Lung (tissue), 12 donors: ENCODE measurements around the gene TMEFF2. TPM values are rescaled to one million over a fixed set of nuclear protein-coding genes. Genes with fewer than 3 reads are reported as not detected.

Source experiments
- ATAC-seq: fragments of 200-7000 bp; cut with Tn5 transposase; one replicate; pipeline ENCODE4 v1.9.1; 2020; ENCODE audit warnings: moderate number of reproducible peaks; ENCODE audit not compliant: insufficient read depth, low FRiP score
- DNase-seq, 3 donors: peaks; one replicate each; pipeline ENCODE4 v3.0.0-alpha.2; 2013 to 2017
- H3K27ac ChIP-seq, 2 donors: one replicate each; pipeline ENCODE4 v1.5.1; 2013; ENCODE audit warnings: mild to moderate bottlenecking in 2 of 2, moderate library complexity in 2 of 2, control low read depth in 1 of 2, inconsistent platforms in 1 of 2, low read depth in 1 of 2, low read length in 1 of 2
- H3K27me3 ChIP-seq, 3 donors: one replicate each; pipeline ENCODE4 v1.5.1; 2013; ENCODE audit warnings: low read length in 2 of 3; ENCODE audit not compliant: control insufficient read depth in 3 of 3, insufficient read depth in 3 of 3
- H3K36me3 ChIP-seq, 4 donors: one replicate each; pipeline ENCODE4 v1.5.1; 2013; ENCODE audit warnings: low read length in 4 of 4, mild to moderate bottlenecking in 1 of 4, moderate library complexity in 1 of 4; ENCODE audit not compliant: control insufficient read depth in 4 of 4, insufficient read depth in 4 of 4
- H3K4me1 ChIP-seq, 5 donors: one replicate each; pipeline ENCODE4 v1.5.1; 2013; ENCODE audit warnings: low read length in 5 of 5, mild to moderate bottlenecking in 2 of 5, moderate library complexity in 1 of 5; ENCODE audit not compliant: control insufficient read depth in 5 of 5, insufficient read depth in 5 of 5
- H3K4me3 ChIP-seq: one replicate; pipeline ENCODE4 v1.5.1; 2013; ENCODE audit warnings: mild to moderate bottlenecking, control low read depth, moderate library complexity
- H3K9ac ChIP-seq, 2 donors: one replicate each; pipeline ENCODE4 v1.5.1; 2013; ENCODE audit warnings: low read length in 2 of 2, control low read depth in 1 of 2; ENCODE audit not compliant: insufficient read depth in 1 of 2
- H3K9me3 ChIP-seq, 4 donors: one replicate each; pipeline ENCODE4 v1.5.1; 2013; ENCODE audit warnings: low read length in 3 of 4, mild to moderate bottlenecking in 1 of 4, moderate library complexity in 1 of 4; ENCODE audit not compliant: control insufficient read depth in 4 of 4, insufficient read depth in 3 of 4
- CTCF ChIP-seq: IDR thresholded peaks from 2 replicates; pipeline ENCODE4 v1.5.1; 2012; ENCODE audit warnings: mild to moderate bottlenecking; ENCODE audit errors: control extremely low read depth, extremely low read depth
- WGBS, 2 donors: extraction: QIAGEN DNeasy Blood & Tissue Kit; methylation state at CpG; one replicate each; pipeline ENCODE4 v1.1.7; 2013; 5-methylcytosine and 5-hydroxymethylcytosine counted together
- polyA plus RNA-seq, 2 donors: library from polyadenylated mRNA; stranded (reverse); fragments of 200-250 nt; gene quantifications; one replicate each; pipeline ENCODE4 v1.2.1, GENCODE V29; 2013
- total RNA-seq, 2 donors: library from RNA; depleted of rRNA in 1 of 2; stranded (reverse); fragments of >200 nt in 1 of 2; gene quantifications; one replicate each; pipeline ENCODE4 v1.2.1, GENCODE V29; 2014 to 2021
- donor health status: control.
- donor health status: control.
- donor health status: Bipolar disorder and iron deficiency.
- donor health status: healthy.
- donor health status: DM: yes; HTN: yes; CAD: no.

Gene TMEFF2
- total and polyA plus RNA-seq, 4 donors = 0.43 TPM; not detected in 3

GRCh38 chr2:192069417-192069816 is 125.3 kb downstream of the TMEFF2 start:
- TF ChIP-seq CTCF = no peak
- Histone ChIP-seq H3K27ac (no peak overlapping the region), H3K4me1 (peaks cover 0 to 3% (median 0%) of the 10 kb centered on the region in 5 donors), H3K36me3 (no peaks in the 10 kb centered on the region), H3K9me3 (no peaks in the 10 kb centered on the region), H3K4me3 (no peak overlapping the region), H3K27me3 (no peaks in the 10 kb centered on the region), H3K9ac (no peak overlapping the region)
- WGBS, 2 donors = 98% methylated on average over 1 of the region's 1 CpG
- DNase-seq = no peak
- ATAC-seq = no peak

DNA sequence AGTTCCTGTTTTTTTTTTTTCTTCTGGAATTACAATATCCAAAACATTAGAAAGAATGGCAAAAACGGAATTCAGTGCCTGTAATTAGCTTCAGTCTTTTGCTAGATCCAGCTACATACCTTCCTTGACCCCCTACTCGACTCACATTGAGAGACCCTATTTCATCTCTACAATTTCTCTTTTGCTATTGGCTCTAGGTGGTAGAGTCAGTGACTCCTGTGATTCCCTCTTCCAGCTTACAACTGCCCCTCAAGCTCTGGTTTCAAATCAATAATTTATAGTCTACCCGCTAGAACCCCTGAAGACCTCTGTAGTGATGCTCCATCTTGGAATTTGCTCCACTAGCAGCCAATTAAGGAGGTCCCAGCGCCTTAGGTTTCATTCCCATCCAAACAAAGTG is 125.8 kb downstream of the TMEFF2 start:
- no peak for TF ChIP-seq CTCF
- WGBS, 2 donors = 90 to 93% methylated on average over 4 of the region's 4 CpGs
- ATAC-seq = no peak

DNA sequence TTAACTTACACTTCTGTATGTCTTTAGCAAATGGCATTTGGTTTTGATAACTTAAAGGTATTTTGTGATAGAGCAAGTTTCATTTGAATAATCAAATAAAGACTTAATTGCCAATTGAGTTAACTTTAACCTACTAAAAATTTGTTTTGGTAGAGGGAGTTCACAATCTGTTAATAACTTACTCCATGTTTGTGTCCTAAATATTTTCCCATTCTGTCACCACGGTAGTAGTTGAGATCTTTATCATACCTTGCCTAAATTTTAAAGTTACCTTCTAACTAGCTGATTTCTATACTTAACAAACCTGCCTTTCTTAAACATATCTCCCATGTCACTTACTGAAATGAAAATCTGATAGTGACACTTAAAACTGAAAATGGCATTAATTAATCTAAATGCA is 127.1 kb downstream of the TMEFF2 start:
- Histone ChIP-seq H3K9ac (no peak overlapping the region), H3K4me3 (no peak overlapping the region), H3K27ac (no peak overlapping the region), H3K4me1 (no peaks in the 10 kb centered on the region), H3K36me3 (no peaks in the 10 kb centered on the region), H3K27me3 (no peaks in the 10 kb centered on the region), H3K9me3 (no peaks in the 10 kb centered on the region)
- 90 to 94% methylated on average over 1 of the region's 1 CpG for WGBS, 2 donors
- DNase-seq (no peak), ATAC-seq (no peak)
- TF ChIP-seq CTCF = no peak

More for the DNA sequence above, 125.8 kb downstream of the TMEFF2 start:
- no peak overlapping the region for H3K27ac ChIP-seq
- H3K27me3 ChIP-seq = no peaks in the 10 kb centered on the region
- H3K9me3 ChIP-seq = no peaks in the 10 kb centered on the region
- no peak for DNase-seq
- H3K9ac ChIP-seq = no peak overlapping the region
- H3K36me3 ChIP-seq = no peaks in the 10 kb centered on the region
- no peak overlapping the region for H3K4me3 ChIP-seq
- H3K4me1 ChIP-seq = peaks cover 0 to 3% (median 0%) of the 10 kb centered on the region in 5 donors

- H3K27me3 ChIP-seq = no peaks in the 10 kb centered on the region
- no peak for TF ChIP-seq CTCF
- no peak overlapping the region for H3K9ac ChIP-seq
- H3K27ac ChIP-seq = no peak overlapping the region
- ATAC-seq (no peak), DNase-seq (peak in 1 of 3 donors; percentile 13)
- H3K9me3 ChIP-seq = no peaks in the 10 kb centered on the region
- WGBS, 2 donors = 87 to 91% methylated on average over 2 of the region's 2 CpGs
- no peaks in the 10 kb centered on the region for H3K36me3 ChIP-seq
- H3K4me3 ChIP-seq = no peak overlapping the region
- no peaks in the 10 kb centered on the region for H3K4me1 ChIP-seq
Observed at GRCh38 chr2:192064459-192064858, 130.3 kb downstream of the TMEFF2 start.
